Measurements from ENCODE around the gene RPP30.
"Not testable (repeated sequence)": the region's sequence is repeated elsewhere in the genome, so short reads cannot be mapped to it uniquely, and the experiment has no call there.

DNA sequence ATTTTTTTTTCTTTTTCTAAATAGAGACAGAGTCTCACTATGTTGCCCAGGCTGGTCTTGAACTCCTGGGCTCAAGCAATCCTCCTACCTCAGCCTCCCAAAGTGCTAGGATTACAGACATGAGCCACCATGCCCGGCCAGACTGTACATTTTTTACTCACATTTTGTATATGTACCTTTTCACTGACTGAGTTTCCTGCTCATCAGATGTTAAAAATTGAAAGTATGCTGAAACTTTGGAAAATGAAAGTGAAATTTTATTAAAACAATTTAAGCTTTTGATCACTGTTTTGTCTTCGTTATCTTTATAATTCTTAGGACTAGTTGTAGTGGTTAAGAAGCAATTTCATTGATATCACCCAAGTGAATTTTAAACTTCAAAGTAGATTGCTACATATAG lies 25.1 kb downstream of the RPP30 start:
- TF ChIP-seq, protein P1, sequence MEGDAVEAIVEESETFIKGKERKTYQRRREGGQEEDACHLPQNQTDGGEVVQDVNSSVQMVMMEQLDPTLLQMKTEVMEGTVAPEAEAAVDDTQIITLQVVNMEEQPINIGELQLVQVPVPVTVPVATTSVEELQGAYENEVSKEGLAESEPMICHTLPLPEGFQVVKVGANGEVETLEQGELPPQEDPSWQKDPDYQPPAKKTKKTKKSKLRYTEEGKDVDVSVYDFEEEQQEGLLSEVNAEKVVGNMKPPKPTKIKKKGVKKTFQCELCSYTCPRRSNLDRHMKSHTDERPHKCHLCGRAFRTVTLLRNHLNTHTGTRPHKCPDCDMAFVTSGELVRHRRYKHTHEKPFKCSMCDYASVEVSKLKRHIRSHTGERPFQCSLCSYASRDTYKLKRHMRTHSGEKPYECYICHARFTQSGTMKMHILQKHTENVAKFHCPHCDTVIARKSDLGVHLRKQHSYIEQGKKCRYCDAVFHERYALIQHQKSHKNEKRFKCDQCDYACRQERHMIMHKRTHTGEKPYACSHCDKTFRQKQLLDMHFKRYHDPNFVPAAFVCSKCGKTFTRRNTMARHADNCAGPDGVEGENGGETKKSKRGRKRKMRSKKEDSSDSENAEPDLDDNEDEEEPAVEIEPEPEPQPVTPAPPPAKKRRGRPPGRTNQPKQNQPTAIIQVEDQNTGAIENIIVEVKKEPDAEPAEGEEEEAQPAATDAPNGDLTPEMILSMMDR (IDR thresholded peaks at IDR 0.05): not testable (repeated sequence)
- TF ChIP-seq POLR2A (IDR thresholded peaks at IDR 0.05): not testable (repeated sequence)
